HG03159 (cell line): ENCODE results near the gene SGMS1.

Experiments used
- ATAC-seq: cut with Tn5 transposase; IDR thresholded peaks from one replicate; pipeline ENCODE4 v1.9.1; 2021; ENCODE audit warnings: mild to moderate bottlenecking, moderate library complexity; ENCODE audit not compliant: unreplicated experiment

SGMS1 gene

GRCh38 chr10:50613726-50614443 is 9.9 kb downstream of the SGMS1 start:
- no peak for ATAC-seq

- peak; percentile 49 for ATAC-seq
These were observed 10.6 kb downstream of the SGMS1 start for GRCh38 chr10:50613150-50613549.

GRCh38 chr10:50610368-50610767 is 13.4 kb downstream of the SGMS1 start:
- no peak for ATAC-seq

GRCh38 chr10:50607356-50607925 is 16.3 kb downstream of the SGMS1 start:
- no peak for ATAC-seq

- ATAC-seq = no peak
These were observed 17.8 kb downstream of the SGMS1 start for GRCh38 chr10:50605951-50606270.

- ATAC-seq = peak; percentile 68
These were observed 18.3 kb downstream of the SGMS1 start for GRCh38 chr10:50605269-50605950.

GRCh38 chr10:50604809-50605208 is 18.9 kb downstream of the SGMS1 start:
- ATAC-seq = no peak

- ATAC-seq = no peak
These were observed 19.6 kb downstream of the SGMS1 start for GRCh38 chr10:50604049-50604640.

GRCh38 chr10:50603151-50603850 is 20.5 kb downstream of the SGMS1 start:
- ATAC-seq = no peak

- no peak for ATAC-seq
These were observed 21.8 kb downstream of the SGMS1 start for GRCh38 chr10:50601974-50602373.

GRCh38 chr10:50600831-50601477 is 22.8 kb downstream of the SGMS1 start:
- no peak for ATAC-seq

GRCh38 chr10:50600286-50600685 is 23.5 kb downstream of the SGMS1 start:
- no peak for ATAC-seq

- ATAC-seq = no peak
These were observed 26.9 kb downstream of the SGMS1 start for GRCh38 chr10:50596897-50597296.

- ATAC-seq = no peak
These were observed 27.3 kb downstream of the SGMS1 start for GRCh38 chr10:50596456-50596855.

- no peak for ATAC-seq
These were observed 28.0 kb downstream of the SGMS1 start for GRCh38 chr10:50595785-50596184.

GRCh38 chr10:50593523-50594376 is 30.0 kb downstream of the SGMS1 start:
- ATAC-seq = no peak

GRCh38 chr10:50592961-50593418 is 30.8 kb downstream of the SGMS1 start:
- no peak for ATAC-seq

GRCh38 chr10:50590935-50591334 is 32.8 kb downstream of the SGMS1 start:
- ATAC-seq = no peak

- no peak for ATAC-seq
These were observed 37.0 kb downstream of the SGMS1 start for GRCh38 chr10:50586740-50587088.
